GM18502 (cell line): ENCODE results near the gene PTPRD.

ENCODE experiments used
- ATAC-seq: cut with Tn5 transposase; IDR thresholded peaks from one replicate; pipeline ENCODE4 v1.9.1; 2021; ENCODE audit warnings: mild to moderate bottlenecking; ENCODE audit not compliant: unreplicated experiment, poor library complexity

PTPRD gene

GRCh38 chr9:10272830-10273229 is 340.0 kb downstream of the PTPRD start:
- ATAC-seq = no peak

DNA sequence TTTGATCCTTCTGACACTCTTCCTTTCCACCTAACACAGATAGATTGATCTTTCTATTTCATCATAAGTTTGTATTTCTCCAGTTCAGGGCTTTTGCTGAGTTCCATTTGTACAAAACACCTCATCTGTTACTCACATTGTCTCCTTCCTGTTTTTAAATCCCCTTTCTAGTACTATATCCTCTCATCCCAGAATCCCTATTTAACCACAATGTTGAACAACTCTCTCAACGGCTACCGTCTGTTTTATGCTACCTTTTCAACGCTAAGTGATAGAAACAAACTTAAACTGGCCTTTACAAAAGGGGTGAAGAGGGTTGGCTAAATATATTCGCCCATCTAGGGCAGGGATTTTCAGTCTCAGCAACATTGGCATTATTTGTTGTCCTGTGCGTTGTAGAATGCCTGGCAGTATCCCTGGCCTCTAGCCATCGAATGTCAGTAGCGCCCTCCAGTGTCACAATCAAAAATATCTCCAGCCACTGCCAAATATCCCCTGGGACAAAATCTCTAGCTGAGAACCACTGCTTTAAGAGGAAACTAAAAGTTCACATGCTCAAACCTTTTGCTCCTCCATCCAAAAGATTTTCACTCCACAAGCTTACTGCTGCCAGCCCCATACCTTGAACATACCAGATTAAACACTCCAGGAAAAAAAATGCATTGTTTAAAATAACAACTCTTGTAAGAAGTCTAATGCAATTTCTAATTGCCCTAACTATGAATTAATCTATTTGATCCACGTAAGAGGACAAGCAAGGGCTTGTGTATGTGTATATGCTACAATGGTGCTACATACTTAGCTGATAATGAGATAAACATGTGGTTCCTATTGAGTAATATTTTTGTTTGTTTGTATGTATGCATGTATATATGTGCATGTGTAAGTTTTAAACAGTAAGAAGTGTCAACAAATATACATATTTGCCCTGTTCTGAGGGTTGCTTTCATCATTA is 344.0 kb downstream of the PTPRD start:
- peak; percentile 52 for ATAC-seq

- ATAC-seq = no peak
Measured at GRCh38 chr9:10265153-10265631, 347.6 kb downstream of the PTPRD start.

DNA sequence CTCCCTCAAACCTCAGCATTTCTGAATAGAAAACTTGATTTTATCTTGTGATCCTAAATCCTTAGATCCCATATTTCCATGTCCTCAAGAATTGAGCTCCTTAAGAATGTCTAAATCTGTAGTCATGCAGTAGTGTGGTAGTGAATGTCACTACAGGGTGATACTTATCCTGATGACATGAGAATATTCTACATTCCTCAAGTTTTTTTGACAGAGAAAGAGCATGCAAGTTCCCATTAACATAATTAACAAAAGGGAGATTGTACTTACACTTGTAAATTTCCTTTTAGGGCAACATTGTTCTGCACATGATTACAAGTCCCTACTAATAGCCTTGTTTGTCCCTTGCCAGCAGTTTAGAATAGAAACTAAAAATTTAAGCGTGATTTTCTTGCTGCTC is 352.3 kb downstream of the PTPRD start:
- no peak for ATAC-seq

- no peak for ATAC-seq
Measured at GRCh38 chr9:10259668-10260067, 353.1 kb downstream of the PTPRD start.

DNA sequence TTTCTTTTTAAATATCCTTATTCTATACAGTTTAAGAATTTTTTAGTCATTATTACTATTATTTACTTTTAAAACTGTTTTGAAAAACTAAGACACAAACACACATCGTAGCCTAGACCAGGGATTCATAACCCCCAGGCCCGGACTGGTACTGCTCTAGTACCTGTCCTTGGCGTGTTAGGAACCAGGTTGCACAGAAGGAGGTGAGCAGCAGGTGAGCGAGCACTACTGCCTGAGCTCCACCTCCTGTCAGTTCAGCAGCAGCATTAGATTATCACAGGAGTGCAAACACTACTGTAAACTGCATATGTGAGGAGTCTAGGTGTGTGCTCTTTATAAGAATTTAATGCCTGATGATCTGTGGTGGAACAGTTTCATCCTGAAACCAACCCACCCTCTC is 357.0 kb downstream of the PTPRD start:
- no peak for ATAC-seq

DNA sequence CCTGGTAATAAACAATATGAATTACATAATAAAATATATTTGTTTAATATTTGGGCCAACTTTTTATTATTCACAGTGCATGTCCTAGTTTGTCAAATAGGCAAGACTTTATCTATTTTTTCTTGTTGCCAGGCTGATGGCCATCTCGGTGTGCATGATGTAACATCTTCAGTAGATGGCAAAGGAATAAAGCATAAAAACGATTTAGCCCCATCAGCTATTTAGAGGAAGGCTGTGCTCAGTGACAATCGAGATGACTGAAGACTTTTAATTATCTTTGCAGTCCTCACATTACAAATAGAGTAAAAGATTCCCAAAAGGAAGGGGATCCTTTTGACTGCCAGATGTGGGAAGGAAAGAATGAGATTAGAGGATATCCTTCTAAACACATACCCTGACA is 358.5 kb downstream of the PTPRD start:
- ATAC-seq = no peak

- ATAC-seq = no peak
Measured at GRCh38 chr9:10253341-10253740, 359.5 kb downstream of the PTPRD start.

- ATAC-seq = no peak
Measured at GRCh38 chr9:10252174-10252573, 360.6 kb downstream of the PTPRD start.

GRCh38 chr9:10251490-10251889 is 361.3 kb downstream of the PTPRD start:
- no peak for ATAC-seq

DNA sequence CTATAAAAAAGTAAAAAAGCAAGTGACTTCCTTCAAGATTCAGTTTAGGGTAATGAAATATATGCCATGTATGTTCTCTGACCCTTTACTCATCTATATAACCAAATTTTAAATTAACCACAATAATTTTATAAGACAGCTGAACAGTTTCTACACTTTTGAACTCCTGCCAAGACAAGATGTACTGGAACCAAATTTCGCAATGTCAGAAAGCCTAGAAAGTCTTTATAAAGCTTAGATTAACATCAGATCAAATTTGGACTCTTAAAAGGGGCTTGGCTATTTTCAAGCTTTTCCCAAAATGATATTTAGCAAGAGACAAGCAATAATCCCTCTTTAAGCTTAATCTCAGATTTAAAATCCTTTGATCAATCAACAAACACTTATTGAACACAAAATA is 362.6 kb downstream of the PTPRD start:
- ATAC-seq = no peak

DNA sequence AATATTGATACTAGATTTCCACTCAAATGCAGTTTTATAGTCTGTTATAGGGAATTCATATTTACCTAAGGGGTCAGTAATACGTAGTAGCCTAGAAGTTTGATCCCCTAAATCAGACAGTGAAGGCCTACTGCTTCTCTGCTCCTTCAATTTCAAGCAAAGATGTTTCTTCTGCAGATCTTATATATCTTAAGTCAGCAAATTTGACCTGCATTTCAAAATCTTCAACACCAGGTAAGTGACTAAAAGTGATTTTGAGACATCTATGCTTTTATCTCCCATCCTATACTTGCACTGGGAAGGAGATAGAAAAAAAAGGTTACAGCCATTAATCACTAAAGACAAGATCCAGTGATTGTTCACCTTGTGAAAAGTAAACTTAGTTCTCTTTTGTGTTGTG is 363.9 kb downstream of the PTPRD start:
- ATAC-seq = no peak

GRCh38 chr9:10242255-10242654 is 370.5 kb downstream of the PTPRD start:
- no peak for ATAC-seq

- no peak for ATAC-seq
Measured at GRCh38 chr9:10238087-10238486, 374.7 kb downstream of the PTPRD start.

DNA sequence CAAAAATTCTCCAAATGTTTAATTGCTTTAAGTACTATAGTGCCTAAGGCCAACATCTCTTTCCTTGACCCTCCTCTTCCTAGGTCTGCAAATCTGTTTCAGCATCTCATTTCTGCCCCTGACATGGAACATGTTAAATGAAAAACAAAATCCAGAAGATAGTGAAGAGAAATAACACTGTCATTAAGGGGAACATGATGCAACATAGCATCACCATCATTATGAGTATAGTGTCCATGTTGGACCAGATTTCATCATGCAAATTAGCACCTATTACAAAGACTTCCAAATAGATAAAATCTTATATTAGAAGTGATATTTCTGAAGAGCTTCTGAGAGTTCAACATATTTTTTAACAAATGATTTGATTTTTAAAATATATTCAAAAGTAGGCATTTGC is 375.2 kb downstream of the PTPRD start:
- no peak for ATAC-seq

DNA sequence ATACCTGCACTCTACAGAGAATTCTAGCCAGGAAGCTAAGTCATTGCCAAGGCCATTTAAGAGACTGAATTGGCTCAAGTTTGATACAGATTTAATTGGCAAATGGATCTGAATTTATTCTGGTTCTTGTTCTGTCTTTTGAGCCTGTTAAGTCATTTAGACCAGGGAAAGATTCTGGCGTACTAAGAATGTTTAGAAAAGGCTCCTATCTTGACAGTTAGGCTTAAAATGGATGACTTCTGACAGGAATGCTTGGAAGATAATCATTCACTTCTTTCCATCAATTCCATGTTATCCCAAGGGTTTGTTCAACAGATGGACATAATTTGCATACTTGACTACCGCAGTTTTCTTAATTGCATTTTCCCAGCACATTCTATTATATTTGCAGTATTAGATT is 376.6 kb downstream of the PTPRD start:
- no peak for ATAC-seq

- no peak for ATAC-seq
Measured at GRCh38 chr9:10235376-10235775, 377.4 kb downstream of the PTPRD start.

DNA sequence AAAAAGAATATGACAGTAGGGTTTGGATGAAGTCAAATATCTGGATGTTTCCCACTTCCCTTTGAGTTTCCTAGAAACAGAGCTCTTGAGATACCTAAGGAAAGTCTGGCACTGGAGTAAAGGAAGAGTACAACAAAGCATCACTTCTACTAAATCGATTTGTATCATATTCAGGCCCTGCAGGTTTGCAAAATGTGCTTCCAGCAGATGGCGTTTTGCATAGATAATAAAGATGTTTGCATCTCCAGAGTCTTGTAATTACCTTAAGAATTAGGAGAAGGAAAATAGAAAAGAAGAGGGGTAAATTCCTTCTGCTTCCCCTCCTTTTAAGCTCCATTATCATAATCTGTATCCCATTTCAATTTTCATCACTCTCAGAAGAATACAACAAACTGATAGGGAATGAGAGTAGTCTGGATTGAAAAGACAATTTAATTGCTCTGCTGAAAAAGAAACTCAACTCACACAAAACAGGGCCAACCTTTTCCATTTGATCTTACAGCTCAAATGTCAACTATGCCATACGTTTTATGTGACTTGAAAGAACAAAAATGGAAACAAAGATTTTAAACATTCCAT is 380.4 kb downstream of the PTPRD start:
- ATAC-seq = no peak

GRCh38 chr9:10230512-10230911 is 382.3 kb downstream of the PTPRD start:
- no peak for ATAC-seq

GRCh38 chr9:10228082-10228481 is 384.7 kb downstream of the PTPRD start:
- no peak for ATAC-seq

GRCh38 chr9:10226996-10227395 is 385.8 kb downstream of the PTPRD start:
- ATAC-seq = no peak

GRCh38 chr9:10212702-10213101 is 400.1 kb downstream of the PTPRD start:
- ATAC-seq = no peak
